Nephron progenitor cell (in vitro differentiated cells): ENCODE results near the gene B3GALT2.

Source experiments
- DNase-seq: peaks from one replicate; pipeline ENCODE4 v3.0.0; 2021
- H3K27ac Mint-ChIP-seq: 2 replicates; pipeline ENCODE4 v1.8.0; 2021; ENCODE audit warnings: mild to moderate bottlenecking, moderate library complexity, mixed read lengths
- H3K27me3 Mint-ChIP-seq: 2 replicates; pipeline ENCODE4 v1.8.0; 2021; ENCODE audit warnings: mild to moderate bottlenecking, low read depth, mixed read lengths; ENCODE audit not compliant: poor library complexity
- H3K36me3 Mint-ChIP-seq: 2 replicates; pipeline ENCODE4 v1.8.0; 2021; ENCODE audit warnings: low read depth, mixed read lengths
- H3K4me1 Mint-ChIP-seq: 2 replicates; pipeline ENCODE4 v1.8.0; 2021; ENCODE audit warnings: mixed read lengths
- H3K4me3 Mint-ChIP-seq: 2 replicates; pipeline ENCODE4 v1.8.0; 2021; ENCODE audit warnings: mild to moderate bottlenecking, moderate library complexity, mixed read lengths
- H3K9me3 Mint-ChIP-seq: 2 replicates; pipeline ENCODE4 v1.8.0; 2021; ENCODE audit warnings: mild to moderate bottlenecking, moderate library complexity, mixed read lengths
- CTCF ChIP-seq: fragments of 200-600 bp; sonication (generic); IDR thresholded peaks from 2 replicates; pipeline ENCODE4 v1.5.0; 2021; ENCODE audit warnings: antibody characterized with exemption

The B3GALT2 gene

GRCh38 chr1:193187114-193187513 lies 701 bp upstream of the B3GALT2 start:
- Mint-ChIP-seq H3K27ac (no peak overlapping the region), H3K27me3 (no peaks in the 10 kb centered on the region), H3K4me3 (no peak overlapping the region), H3K4me1 (peaks cover 22% of the 10 kb centered on the region), H3K9me3 (peaks cover 15% of the 10 kb centered on the region), H3K36me3 (peaks cover 27% of the 10 kb centered on the region)
- no peak for DNase-seq
- no peak for TF ChIP-seq CTCF

- peaks cover 37% of the 10 kb centered on the region for H3K4me1 Mint-ChIP-seq
- peaks cover 8% of the 10 kb centered on the region for H3K36me3 Mint-ChIP-seq
- peak overlapping the region; percentile 43 for H3K27ac Mint-ChIP-seq
- peak overlapping the region; percentile 39 for H3K4me3 Mint-ChIP-seq
- no peak for DNase-seq
- H3K9me3 Mint-ChIP-seq: peaks cover 2% of the 10 kb centered on the region
- no peaks in the 10 kb centered on the region for H3K27me3 Mint-ChIP-seq
- TF ChIP-seq CTCF: no peak
Measured at GRCh38 chr1:193185211-193185610, 1.2 kb downstream of the B3GALT2 start.

GRCh38 chr1:193184776-193185175 lies 1.6 kb downstream of the B3GALT2 start:
- no peak for TF ChIP-seq CTCF
- DNase-seq: no peak
- no peak overlapping the region for H3K27ac Mint-ChIP-seq
- no peaks in the 10 kb centered on the region for H3K27me3 Mint-ChIP-seq
- H3K4me3 Mint-ChIP-seq: peak overlapping the region; percentile 39
- no peaks in the 10 kb centered on the region for H3K9me3 Mint-ChIP-seq
- peaks cover 3% of the 10 kb centered on the region for H3K36me3 Mint-ChIP-seq
- peaks cover 40% of the 10 kb centered on the region for H3K4me1 Mint-ChIP-seq

- H3K36me3 Mint-ChIP-seq: no peaks in the 10 kb centered on the region
- H3K4me1 Mint-ChIP-seq: peaks cover 40% of the 10 kb centered on the region
- DNase-seq: peak; percentile 16
- H3K27me3 Mint-ChIP-seq: no peaks in the 10 kb centered on the region
- no peak overlapping the region for H3K4me3 Mint-ChIP-seq
- no peak overlapping the region for H3K27ac Mint-ChIP-seq
- no peaks in the 10 kb centered on the region for H3K9me3 Mint-ChIP-seq
- TF ChIP-seq CTCF: peak; percentile 86
Measured at GRCh38 chr1:193183019-193183627, 3.3 kb downstream of the B3GALT2 start.

GRCh38 chr1:193181985-193182384 lies 4.4 kb downstream of the B3GALT2 start:
- Mint-ChIP-seq H3K4me1 (peaks cover 34% of the 10 kb centered on the region), H3K27ac (no peak overlapping the region), H3K9me3 (no peaks in the 10 kb centered on the region), H3K27me3 (no peaks in the 10 kb centered on the region), H3K4me3 (no peak overlapping the region), H3K36me3 (peaks cover 6% of the 10 kb centered on the region)
- DNase-seq: no peak
- no peak for TF ChIP-seq CTCF

- no peak for TF ChIP-seq CTCF
- H3K4me3 Mint-ChIP-seq: no peak overlapping the region
Measured at GRCh38 chr1:193181536-193181935, 4.9 kb downstream of the B3GALT2 start.

More at GRCh38 chr1:193181536-193181935, 4.9 kb downstream of the B3GALT2 start:
- no peaks in the 10 kb centered on the region for H3K27me3 Mint-ChIP-seq
- peaks cover 30% of the 10 kb centered on the region for H3K4me1 Mint-ChIP-seq
- H3K36me3 Mint-ChIP-seq: peaks cover 10% of the 10 kb centered on the region
- DNase-seq: no peak
- H3K9me3 Mint-ChIP-seq: no peaks in the 10 kb centered on the region
- peak overlapping the region; percentile 52 for H3K27ac Mint-ChIP-seq
